HCT116 (cell line): ENCODE results near the gene IDH3G. TPM values are rescaled to one million over a fixed set of nuclear protein-coding genes. Genes with fewer than 3 reads are reported as not detected.

ENCODE experiments used
- ATAC-seq: fragments of 200-7000 bp; cut with Tn5 transposase; 2 replicates; pipeline ENCODE4 v1.9.1; 2020; ENCODE audit warnings: mild to moderate bottlenecking, moderate library complexity
- BruUV-seq: library from RNA; stranded (reverse); fragments of 400-500 nt; replicated peaks from 2 replicates; lab custom pipeline; 2021; lab: Mats Ljungman, UMichigan
- CTCF ChIA-PET: fragments of 300-600 bp; sonication (Branson Sonifier 250); formaldehyde crosslinking; loops from one replicate; lab custom pipeline; 2021; ENCODE audit warnings: antibody characterized with exemption; lab: Charles Lee
- POLR2A ChIA-PET: fragments of 300-600, 350-600 bp; sonication (Branson Sonifier 250); formaldehyde crosslinking; loops from one replicate; lab custom pipeline; 2021; ENCODE audit warnings: antibody characterized with exemption; lab: Charles Lee
- RAD21 ChIA-PET, 2 experiments: fragments of 300-600 bp; sonication (Branson Sonifier 250); formaldehyde crosslinking; loops; one replicate each; lab custom pipeline; 2023; ENCODE audit warnings: low total read pairs in 2 of 2; ENCODE audit not compliant: uncharacterized antibody in 2 of 2, unreplicated experiment in 2 of 2, low non-redundant PET in 1 of 2; lab: Charles Lee
- DNase-seq: peaks from one replicate; pipeline ENCODE4 v3.0.0-alpha.2; 2010; ENCODE audit warnings: low read depth, low spot score
- H2AFZ ChIP-seq: fragments of 200-600 bp; shearing (Covaris generic), sonication (generic); 2 replicates; pipeline ENCODE4 v1.6.1; 2017; ENCODE audit warnings: low read depth, mixed run types, mixed read lengths, antibody characterized with exemption, low read length; ENCODE audit not compliant: poor library complexity, severe bottlenecking
- H3K27ac ChIP-seq: 2 replicates; pipeline ENCODE4 v1.5.1; 2012; ENCODE audit warnings: low read depth, low read length
- H3K27me3 ChIP-seq: fragments of 200-600 bp; sonication (generic); 2 replicates; pipeline ENCODE4 v1.6.1; 2016; ENCODE audit warnings: mixed run types, low read length, mixed read lengths; ENCODE audit not compliant: insufficient read depth
- H3K36me3 ChIP-seq, 2 experiments: fragments of 200-500 bp in 1 of 2; fragments of 200-600 bp in 1 of 2; sonication (Bioruptor generic) in 1 of 2; sonication (generic) in 1 of 2; 2 replicates each; pipeline versions ENCODE4 v1.5.1 to v1.6.1; 2014 to 2016; ENCODE audit warnings: low read length in 2 of 2, inconsistent platforms in 1 of 2, mixed read lengths in 1 of 2, mixed run types in 1 of 2; ENCODE audit not compliant: insufficient read depth in 2 of 2, control insufficient read depth in 1 of 2
- H3K4me1 ChIP-seq, 2 experiments: fragments of 200-600 bp in 1 of 2; sonication (generic) in 1 of 2; 2 replicates each; pipeline versions ENCODE4 v1.5.1 to v1.6.1; 2012 to 2017; ENCODE audit warnings: low read length in 2 of 2, inconsistent platforms in 1 of 2, mild to moderate bottlenecking in 1 of 2, mixed read lengths in 1 of 2, mixed run types in 1 of 2, moderate library complexity in 1 of 2; ENCODE audit not compliant: insufficient read depth in 2 of 2, control insufficient read depth in 1 of 2
- H3K4me2 ChIP-seq: fragments of 200-600 bp; sonication (generic); 2 replicates; pipeline ENCODE4 v1.6.1; 2017; ENCODE audit warnings: mixed run types, low read length, mixed read lengths
- H3K4me3 ChIP-seq, 2 experiments: fragments of 200-600 bp in 1 of 2; sonication (generic) in 1 of 2; replicated peaks in 1 of 2; 2 replicates each; pipeline ENCODE4 v1.5.1; 2011 to 2016; ENCODE audit warnings: low read length in 2 of 2, control low read depth in 1 of 2, low read depth in 1 of 2, mild to moderate bottlenecking in 1 of 2, mixed read lengths in 1 of 2, mixed run types in 1 of 2
- H3K79me2 ChIP-seq: fragments of 200-600 bp; sonication (generic); 2 replicates; pipeline ENCODE4 v1.6.1; 2017; ENCODE audit warnings: mild to moderate bottlenecking, mixed run types, low read length, moderate library complexity, mixed read lengths; ENCODE audit not compliant: insufficient read depth
- H3K9ac ChIP-seq: fragments of 200-600 bp; sonication (generic); 2 replicates; pipeline ENCODE4 v1.6.1; 2016; ENCODE audit warnings: low read length, mixed read lengths
- H3K9me2 ChIP-seq: fragments of 200-600 bp; sonication (generic), shearing (Covaris generic); 2 replicates; pipeline ENCODE4 v1.6.1; 2017; ENCODE audit warnings: mixed run types, mild to moderate bottlenecking, moderate library complexity; ENCODE audit not compliant: insufficient read depth
- H3K9me3 ChIP-seq, 2 experiments: fragments of 200-500 bp in 1 of 2; fragments of 200-600 bp in 1 of 2; sonication (Bioruptor generic) in 1 of 2; sonication (generic) in 1 of 2; 2 replicates each; pipeline ENCODE4 v1.6.1; 2014 to 2017; ENCODE audit warnings: low read length in 2 of 2, mixed read lengths in 2 of 2, inconsistent platforms in 1 of 2, low read depth in 1 of 2, mild to moderate bottlenecking in 1 of 2, mixed run types in 1 of 2, moderate library complexity in 1 of 2; ENCODE audit not compliant: control insufficient read depth in 1 of 2, insufficient read depth in 1 of 2
- H4K20me1 ChIP-seq: fragments of 200-600 bp; sonication (generic), shearing (Covaris generic); 2 replicates; pipeline ENCODE4 v1.6.1; 2017; ENCODE audit warnings: mixed run types, mild to moderate bottlenecking, moderate library complexity; ENCODE audit not compliant: insufficient read depth
- CEBPB ChIP-seq: IDR thresholded peaks from 2 replicates; pipeline ENCODE4 v1.6.1; 2012; ENCODE audit warnings: low read depth
- EGR1 ChIP-seq: IDR thresholded peaks from 2 replicates; pipeline ENCODE4 v1.6.1; 2012; ENCODE audit warnings: low read depth
- ELF1 ChIP-seq: IDR thresholded peaks from 2 replicates; pipeline ENCODE4 v1.6.1; 2012; ENCODE audit warnings: low read depth, borderline replicate concordance
- EZH2 ChIP-seq: fragments of 200-600 bp; sonication (generic); IDR thresholded peaks from 2 replicates; pipeline ENCODE4 v1.6.1; 2017; ENCODE audit warnings: antibody characterized with exemption, mixed run types
- EZH2phosphoT487 ChIP-seq: fragments of 200-600 bp; IDR thresholded peaks from 2 replicates; pipeline ENCODE4 v1.6.1; 2018; ENCODE audit warnings: antibody characterized with exemption, borderline replicate concordance
- FOSL1 ChIP-seq: IDR thresholded peaks from 2 replicates; pipeline ENCODE4 v1.6.1; 2012; ENCODE audit warnings: low read depth
- JUND ChIP-seq: IDR thresholded peaks from 2 replicates; pipeline ENCODE4 v1.6.1; 2012
- POLR2A ChIP-seq: IDR thresholded peaks from 2 replicates; pipeline ENCODE4 v1.7.0; 2011; ENCODE audit warnings: borderline replicate concordance; ENCODE audit not compliant: insufficient read depth, insufficient read length; ENCODE audit errors: extremely low read depth
- POLR2AphosphoS5 ChIP-seq: IDR thresholded peaks from 2 replicates; pipeline ENCODE4 v1.6.1; 2011; ENCODE audit warnings: mild to moderate bottlenecking, low read depth, low read length, moderate library complexity
- TCF7L2 ChIP-seq: IDR thresholded peaks from 2 replicates; pipeline ENCODE4 v1.7.0; 2011; ENCODE audit warnings: borderline replicate concordance, inconsistent platforms; ENCODE audit not compliant: insufficient read depth, insufficient read length; ENCODE audit errors: extremely low read depth
- ZBTB33 ChIP-seq: IDR thresholded peaks from 2 replicates; pipeline ENCODE4 v1.6.1; 2011; ENCODE audit warnings: mild to moderate bottlenecking, low read length, moderate library complexity; ENCODE audit not compliant: insufficient replicate concordance; ENCODE audit errors: extremely low read depth
- intact Hi-C: fragments of 100-400 bp; cut with micrococcal nuclease; formaldehyde crosslinking; loops from 2 replicates; pipeline ENCODE4 v1.10.0; 2022
- total RNA-seq: library from RNA; stranded (reverse); gene quantifications from one replicate; pipeline ENCODE4 v1.2.1, GENCODE V29; 2021; ENCODE audit not compliant: unreplicated experiment

IDH3G gene
- total RNA-seq, 1 experiment from 2014 or later: 49.7 TPM

DNA sequence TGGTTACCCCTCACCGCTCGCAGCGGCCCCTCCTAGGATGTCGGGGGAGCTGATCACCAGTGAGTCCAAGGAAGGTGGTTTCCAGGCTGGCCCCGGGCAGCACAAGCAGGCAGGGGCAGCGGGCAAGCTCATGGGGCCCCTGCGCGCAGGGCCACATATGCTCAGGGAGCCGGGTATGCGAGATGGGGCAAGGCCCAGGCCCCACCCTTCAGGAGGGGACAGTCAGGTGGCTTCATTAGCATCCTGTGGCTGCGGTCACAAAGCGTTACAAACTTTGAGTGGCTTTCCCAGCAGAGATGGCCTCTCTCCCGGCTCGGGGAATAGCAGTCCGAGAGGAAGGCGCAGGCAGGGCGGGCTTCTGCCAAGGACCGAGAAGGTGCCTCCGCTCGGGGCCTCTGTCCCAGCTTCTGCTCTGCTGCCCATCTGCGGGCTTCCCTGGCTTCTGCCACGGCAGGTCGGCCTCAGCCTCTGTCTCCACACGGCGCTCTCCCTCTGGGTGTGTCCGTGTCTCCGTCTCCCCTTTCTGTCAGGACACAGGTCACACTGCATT is 56.0 kb downstream of the IDH3G start (continued):
- no peak for TF ChIP-seq ZBTB33
- no peak for TF ChIP-seq POLR2A
- no peak for TF ChIP-seq FOSL1
- no peak for TF ChIP-seq TCF7L2
- TF ChIP-seq EGR1: no peak
- no peak for TF ChIP-seq ELF1
- TF ChIP-seq CEBPB: no peak
- TF ChIP-seq JUND: no peak

GRCh38 chrX:153736871-153737441 is 57.2 kb downstream of the IDH3G start:
- Histone ChIP-seq H3K9me3 (no peaks in the 10 kb centered on the region), H3K9me2 (no peaks in the 10 kb centered on the region), H3K4me2 (no peak overlapping the region), H3K27me3 (no peaks in the 10 kb centered on the region), H3K4me1 (peaks cover 0 to 7% of the 10 kb centered on the region in 2 experiments; a peak in 1 of 4 replicates), H3K27ac (no peak overlapping the region), H3K79me2 (no peaks in the 10 kb centered on the region), H3K4me3 (no peak overlapping the region), H3K9ac (no peak overlapping the region)
- POLR2A ChIA-PET: no interaction called here
- intact Hi-C loops: no loop called here
- RAD21 ChIA-PET: no interaction called here
- TF ChIP-seq POLR2AphosphoS5 (no peak), ELF1 (no peak), EZH2 (no peak), ZBTB33 (no peak), EZH2phosphoT487 (no peak), JUND (no peak)
- TF ChIP-seq, all 23 proteins: peak for 0
- Histone ChIP-seq H4K20me1 (no peaks in the 10 kb centered on the region), H3K36me3 (no peaks in the 10 kb centered on the region), H2AFZ (no peak overlapping the region)
- ATAC-seq (no peak), DNase-seq (no peak)
- CTCF ChIA-PET: no interaction called here
- no TSS peak for BruUV-seq
